HG03103 (cell line): ENCODE measurements around the gene ANKMY1.

Experiments used
- ATAC-seq: cut with Tn5 transposase; IDR thresholded peaks from one replicate; pipeline ENCODE4 v1.9.1; 2021; ENCODE audit warnings: low read depth; ENCODE audit not compliant: unreplicated experiment

ANKMY1 gene

DNA sequence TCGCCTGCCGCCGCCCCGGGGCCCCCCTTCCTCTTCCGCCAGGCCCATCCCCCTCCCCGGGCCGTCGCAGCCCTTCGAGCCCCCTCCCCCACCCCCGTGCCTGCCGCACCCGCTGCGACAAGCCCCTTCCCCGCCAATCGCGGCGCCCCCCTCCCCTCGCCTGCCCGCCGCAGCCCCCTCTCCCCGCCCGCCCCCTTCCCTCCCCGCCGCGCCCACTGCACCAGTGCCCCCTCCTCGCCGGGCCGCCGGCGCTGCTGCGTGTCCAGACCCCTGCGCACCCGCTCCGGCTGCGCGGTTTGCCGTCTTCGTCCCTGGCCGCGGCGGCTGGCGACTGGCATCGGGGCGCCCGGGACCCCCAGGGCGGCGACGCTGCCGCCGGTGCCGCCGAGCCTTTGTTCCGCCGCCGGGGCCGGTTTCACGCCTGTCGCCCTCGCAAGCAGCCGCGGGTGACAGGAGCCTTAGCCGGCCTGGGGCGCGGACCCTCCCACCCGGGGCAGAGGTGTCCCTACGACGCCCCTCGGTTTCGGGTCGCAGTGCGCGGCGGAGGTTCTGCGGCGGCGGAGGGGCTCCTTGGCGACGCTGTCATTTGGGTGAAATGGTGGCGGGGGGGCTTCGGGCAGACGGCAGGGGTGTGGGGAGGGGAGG is 104.2 kb downstream of the ANKMY1 start:
- no peak for ATAC-seq

DNA sequence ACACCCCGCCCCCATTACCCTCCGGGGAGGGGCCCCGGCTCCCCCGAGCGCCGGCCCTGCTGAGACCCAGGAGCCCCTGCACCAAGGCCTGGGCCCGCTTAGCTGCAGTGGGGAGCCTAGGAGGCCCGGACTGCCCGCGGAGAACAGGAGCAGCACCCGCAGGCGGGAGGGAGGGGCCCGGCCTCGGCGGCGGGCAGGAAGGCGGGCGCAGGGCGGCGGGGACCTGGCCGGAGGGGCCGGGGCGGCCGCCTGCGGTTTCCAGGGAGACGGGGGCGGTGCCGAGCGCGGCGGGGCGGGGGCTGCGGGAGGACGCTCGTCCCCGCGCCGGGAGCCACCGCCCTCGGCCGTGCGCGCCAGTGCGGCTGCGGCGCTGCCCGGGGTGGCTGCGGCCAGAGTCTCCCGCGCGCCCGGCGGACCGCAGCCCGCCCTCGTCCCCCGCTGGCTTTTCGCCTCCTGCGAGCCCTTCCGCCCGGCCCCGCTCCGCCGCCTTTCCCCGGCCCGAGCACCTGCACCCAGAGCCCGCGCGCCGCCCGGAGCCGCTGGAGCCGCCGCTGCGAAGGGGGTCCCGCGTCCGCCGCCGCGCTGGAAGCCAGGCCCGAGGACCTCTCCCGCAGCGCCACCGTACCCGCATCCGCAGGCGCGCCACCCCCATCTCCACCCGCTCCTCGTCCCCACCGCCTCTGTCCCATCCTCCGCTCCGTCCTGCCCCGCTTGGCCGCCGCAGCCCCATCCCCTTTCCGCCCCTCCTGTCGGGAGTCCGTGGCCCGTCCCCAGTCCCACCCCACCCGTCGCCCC is 105.1 kb downstream of the ANKMY1 start:
- no peak for ATAC-seq

DNA sequence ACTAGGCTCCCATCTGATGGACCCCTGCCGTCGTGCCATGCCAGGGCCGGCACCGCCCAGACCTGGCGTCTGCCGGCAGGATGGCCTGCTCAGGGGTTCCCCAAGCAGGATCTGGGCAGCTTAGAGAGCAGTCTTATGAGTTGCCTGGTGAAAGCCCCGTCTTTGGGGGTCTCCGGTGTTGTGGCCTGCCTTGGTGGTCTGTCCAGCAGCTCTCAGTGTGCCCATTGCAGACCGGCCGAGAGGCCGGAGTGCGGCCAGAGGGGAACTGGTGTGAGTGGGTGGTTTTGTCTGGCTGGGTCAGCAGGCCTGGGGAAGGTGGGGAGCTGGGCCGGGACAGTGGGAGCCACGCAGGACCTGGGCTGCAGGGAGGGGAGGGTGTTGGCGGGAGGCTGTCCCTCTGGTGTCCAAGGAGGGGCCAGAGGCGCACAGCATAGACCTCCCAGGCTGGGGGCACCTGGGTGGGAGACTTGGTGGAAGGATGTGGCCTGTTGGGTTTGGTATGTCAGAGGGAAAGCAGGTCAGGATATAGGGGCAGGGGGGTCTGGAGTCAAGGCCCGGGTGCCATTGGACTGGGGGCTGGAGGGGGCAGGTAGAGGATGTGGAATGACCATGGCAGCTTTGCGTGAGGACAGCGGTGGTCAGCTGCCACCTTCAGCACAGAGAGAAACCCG is 105.9 kb downstream of the ANKMY1 start:
- no peak for ATAC-seq

DNA sequence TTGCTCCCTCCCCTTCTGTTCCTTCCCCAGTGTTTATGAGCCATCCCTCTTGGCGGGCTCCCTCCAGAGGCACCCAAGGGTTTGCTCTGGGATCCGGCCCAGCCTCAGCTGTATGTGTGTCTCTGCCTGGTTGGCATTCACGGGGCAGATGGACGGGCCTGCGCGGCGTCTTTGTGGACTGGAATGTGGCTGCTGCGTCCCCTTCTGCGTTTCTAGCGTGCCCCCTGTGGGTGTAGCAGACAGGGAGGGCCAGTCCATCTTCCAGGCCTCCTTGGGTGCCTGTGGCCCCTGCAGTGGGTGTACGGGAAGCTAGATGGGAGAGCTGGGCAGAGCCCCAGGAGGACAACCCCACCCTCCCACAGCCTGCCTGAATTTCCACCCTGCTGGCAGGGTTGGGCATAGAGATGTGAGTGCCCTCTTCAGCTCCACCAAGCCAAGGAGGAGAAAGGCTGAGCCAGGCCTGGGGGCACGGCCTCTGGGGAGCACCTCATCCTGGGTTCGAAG is 106.6 kb downstream of the ANKMY1 start:
- ATAC-seq: no peak

DNA sequence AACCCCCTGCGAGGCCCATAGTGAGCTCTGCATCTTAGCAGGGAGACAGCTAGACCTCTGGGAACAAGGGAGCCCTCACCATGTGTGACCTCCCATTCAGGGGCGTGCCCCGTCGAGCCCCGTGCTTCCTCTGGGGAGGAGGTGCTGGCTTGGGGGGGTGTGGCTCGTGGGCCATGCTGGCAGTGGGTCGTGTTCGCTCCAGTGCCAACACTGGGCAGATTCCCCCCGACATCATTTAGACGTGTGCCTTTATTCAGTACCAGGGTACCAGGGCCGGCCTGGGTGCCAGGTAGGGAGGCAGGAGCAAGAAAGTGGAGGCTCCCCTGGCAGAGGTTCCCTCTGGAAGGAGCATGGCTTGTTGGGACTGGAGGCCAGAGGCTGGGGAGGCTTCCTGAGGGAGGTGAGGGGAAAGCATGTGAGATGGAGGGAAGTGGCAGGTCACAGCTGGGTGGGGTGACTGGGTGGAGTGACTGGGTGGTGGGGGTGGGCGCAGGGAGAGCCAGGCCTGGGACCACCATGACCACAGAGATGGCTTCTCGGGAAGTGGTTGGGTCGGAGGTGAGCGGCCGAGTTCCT is 107.2 kb downstream of the ANKMY1 start:
- no peak for ATAC-seq

DNA sequence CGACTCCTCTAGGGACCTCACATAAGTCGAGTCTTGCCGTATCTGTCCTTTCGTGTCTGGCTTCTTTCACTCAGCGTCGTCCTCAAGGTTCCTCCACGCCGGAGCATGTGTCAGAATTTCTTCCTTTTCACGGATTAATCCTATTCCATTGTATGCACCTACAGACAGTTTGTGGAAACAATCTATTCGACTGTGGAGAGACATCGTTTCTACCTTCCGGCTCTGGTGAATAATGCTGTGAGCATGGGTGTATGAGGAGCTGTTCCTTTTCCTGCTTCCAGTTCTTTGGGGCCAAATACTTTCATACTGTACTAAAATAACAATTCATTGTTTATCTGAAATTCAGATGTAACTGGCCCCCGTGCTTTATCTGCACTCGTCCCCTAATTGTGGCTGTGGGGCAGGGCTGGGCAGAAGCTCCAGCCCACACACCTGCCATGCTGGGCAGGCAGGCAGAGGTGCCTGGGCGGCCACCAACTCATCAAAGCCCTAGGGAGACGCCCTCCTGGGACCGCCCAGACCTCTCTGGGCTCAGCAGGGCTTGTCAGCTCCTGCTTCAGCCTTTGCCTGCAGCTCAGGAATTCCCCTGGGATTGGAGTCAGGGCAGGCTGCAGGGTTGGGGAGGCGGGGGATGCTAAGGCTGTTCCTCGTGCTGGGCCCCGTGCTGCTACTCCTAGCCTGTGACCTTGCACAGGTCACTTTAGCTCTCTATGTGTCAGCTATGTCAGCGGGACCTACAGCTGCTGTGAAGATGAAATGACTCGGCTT is 107.8 kb downstream of the ANKMY1 start:
- no peak for ATAC-seq

DNA sequence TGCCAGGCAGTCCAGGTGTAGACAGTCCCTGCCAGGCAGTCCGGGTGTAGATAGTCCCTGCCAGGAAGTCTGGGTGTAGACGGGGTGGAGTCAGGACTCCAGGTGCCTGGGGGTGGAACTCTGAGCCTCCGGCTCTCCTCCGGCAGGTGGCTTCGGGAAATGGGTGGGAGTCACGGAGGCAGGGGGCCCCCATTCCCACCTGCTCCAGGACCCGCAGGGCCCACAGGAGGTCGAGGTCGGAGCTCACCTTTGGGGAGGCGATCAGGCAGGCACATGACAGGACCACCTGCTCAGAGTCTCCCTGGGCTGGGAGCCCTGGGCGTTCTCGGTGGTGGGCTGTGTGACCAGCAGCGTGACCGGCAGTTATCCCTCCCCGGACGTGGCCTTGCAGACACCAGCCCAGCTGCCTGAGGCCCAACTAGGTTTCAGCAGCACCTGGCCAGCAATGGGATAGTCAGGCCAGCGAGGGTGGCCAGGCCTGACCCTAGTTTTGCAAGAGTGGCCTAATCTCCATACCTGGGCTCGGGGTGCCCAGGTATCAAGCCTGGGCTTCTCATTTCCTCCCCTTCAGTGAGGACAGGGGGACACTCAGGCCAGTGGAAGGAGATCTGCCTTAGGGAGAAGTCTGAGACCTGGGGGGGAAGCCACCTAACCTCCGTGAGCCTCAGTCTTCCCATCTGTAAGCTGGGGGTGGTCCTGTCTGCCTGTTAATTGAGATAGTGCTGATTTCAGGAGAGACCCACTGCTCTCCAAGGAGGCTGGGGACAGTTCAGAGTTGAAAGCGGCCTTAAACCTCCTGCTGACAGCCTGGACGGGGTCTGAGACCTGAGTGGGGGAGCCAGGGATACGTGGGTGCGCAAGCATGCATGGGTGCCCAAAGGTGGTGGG is 109.2 kb downstream of the ANKMY1 start:
- no peak for ATAC-seq

DNA sequence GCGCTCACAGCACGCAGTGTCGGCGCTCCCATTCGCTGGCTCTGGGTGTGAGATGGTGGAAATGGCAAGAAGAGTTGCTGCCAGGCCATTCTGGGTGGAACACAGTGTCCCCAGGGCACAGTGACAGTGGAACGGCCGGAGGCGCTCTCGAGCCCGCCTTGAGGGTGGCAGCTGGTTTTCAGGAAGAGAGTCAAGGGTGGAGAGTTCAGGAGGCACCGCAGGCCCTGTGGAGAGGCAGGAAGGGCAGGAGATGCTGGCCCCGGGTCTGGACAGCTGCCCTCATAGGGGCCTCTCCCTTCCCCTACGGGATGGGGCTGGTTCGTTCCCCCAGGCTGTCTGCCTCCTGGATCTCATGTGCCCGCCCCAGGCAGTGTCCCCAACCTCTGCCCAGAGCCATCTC is 109.9 kb downstream of the ANKMY1 start:
- no peak for ATAC-seq

DNA sequence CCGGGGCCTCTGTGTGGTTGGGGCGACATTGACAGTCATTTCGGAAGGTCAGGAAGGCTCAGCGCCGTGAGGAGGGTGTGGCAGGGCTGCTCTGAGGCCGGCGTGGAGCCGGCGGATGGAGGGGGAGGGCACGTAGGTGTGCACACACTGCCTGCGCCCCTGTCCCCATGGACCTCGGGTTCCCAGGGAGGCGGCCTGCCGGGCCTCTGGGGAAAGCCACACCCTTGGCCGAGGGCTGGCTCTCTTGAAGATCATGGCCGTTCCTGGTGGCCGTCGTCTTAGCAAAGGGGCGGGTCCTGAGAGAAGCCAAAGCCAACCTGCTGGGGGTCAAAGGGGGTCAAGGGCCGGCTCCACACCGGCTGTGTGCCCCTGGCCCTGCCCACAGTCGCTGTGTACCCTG is 110.5 kb downstream of the ANKMY1 start:
- no peak for ATAC-seq

DNA sequence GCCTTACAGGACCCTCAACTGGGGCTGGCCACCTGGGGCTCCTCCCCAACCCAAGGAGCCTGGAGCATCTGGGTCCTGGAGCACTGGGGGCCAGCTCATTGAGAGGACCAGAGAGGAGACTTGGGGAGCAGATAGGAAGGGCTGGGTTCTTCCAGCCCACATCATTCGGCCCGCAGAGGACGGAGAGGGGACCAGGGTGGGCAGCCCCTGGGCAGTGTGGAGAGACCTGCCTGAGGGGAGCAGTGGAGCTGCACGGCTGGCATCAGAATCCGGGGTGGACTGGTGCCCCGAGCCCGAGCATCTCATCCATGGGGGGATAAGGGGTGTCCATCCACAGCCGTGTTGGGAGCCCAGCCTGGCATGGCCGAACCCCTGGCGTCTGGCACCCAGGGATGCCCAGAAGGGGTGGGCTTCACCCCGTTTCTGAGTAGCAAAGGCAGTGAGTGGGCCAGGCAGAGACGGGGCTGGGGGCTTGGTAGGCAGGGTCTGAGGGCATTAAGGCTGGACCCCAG is 111.1 kb downstream of the ANKMY1 start:
- ATAC-seq: no peak

DNA sequence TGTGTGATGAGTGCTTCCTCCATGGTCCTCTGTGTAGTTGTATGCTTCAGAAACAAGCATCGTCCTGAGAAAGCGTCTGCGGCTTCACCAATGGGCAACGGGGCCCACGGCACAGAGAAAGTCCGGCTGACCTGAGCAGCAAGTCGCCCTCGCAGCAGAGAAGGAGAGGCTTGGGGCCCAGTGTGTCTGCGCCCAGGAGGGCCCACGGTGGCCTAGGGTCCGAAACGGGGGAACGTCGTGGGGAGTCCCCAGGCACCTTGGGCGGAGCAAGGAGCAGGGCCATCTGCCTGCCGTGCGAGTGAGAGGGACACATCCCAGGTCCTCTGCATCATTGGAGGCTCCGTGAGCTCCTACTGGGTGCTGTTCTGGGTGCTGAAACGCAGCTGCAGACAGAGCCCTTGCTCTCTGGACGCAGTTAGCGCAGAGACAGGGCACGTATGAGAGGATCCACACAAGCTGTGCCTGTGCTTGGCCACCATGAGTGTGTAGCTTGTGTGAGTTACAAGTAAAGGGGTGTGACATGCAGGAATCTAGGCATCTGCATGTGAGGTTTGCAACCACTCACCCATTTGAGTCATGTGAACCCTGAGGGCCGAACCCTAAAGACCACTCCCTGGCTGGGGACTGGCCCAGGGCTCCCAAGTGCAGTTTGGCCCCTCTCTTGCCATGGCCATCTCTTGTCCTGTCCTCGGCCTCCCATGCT is 111.7 kb downstream of the ANKMY1 start:
- ATAC-seq: no peak

DNA sequence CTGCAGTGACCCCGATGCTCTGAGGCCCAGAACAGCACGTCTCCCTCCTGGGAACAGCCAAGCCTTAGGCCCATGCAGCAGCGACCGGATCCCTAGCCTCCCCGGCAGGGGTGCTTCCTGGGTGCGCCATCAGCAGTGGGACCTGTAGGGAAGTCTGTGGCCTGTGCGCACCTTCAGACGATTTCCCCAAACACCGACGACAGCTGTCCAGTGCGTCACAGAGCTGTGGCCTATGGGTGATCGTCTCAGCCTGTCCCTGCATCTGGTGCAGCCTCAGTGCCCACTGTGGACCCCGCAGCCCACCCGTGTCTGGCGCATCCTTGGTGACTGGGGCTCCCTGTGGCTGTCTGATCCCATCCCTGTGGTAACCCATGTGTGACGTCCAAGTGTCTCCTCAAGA is 113.3 kb downstream of the ANKMY1 start:
- ATAC-seq: no peak

DNA sequence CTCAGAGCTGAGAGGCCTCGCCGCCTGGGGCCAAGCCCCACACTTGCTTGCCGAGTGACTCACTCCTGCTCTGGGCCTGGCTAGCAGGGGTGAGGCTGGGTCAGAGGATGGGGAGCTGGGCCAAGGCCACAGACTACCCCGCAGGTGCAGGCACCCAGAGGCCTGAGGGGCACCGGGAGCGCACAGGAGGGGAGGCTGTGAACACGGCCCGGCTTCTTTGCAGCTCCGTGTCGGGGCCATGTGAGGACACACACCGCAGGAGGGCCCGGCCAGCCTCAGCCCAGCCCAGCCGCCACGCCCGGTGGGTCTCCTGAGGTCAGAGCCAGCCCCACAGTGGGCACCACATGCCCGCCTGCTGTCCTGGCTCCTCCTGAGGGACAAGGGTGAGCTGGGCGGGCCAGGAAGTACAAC is 113.9 kb downstream of the ANKMY1 start:
- no peak for ATAC-seq

DNA sequence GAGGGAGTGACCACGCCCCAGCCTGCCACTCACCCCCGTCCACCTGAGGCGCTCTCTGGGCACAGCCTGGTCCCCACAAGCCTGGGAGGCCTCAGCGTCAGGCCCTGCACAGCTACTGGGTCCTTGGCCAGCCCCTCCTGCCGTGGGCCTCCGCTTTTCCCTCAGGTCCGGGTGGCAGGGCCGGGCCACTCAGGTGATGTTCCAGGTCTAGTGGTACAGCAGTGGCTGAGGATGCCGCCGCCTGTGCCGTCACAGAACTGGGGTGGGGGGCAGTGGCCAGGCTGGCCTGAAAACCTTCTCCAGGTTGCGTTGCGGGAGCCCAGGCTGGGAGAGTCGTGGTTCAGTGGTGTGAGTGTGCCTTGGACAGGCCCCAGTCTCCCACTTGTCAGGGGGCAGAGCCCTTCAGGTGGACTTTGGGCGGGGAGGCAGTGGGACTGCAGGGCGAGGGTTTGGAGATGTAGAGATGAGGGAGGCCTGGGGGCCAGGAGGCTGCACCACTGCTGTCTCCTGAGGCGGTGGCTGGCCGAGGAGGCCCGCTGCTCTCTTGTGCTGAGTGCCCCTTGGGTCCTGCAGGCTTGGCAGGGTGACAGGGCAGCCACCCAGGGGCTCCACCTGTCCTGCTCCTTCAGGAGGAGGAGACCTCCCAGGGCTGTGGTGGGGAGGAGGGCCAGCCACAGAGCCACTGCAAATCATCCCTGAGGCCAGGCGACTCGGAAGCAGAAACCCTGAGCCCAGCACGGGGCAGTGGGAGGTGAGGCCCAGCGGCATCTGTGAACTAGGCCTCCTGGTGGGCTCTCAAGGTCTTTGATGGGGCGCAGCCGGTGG is 114.7 kb downstream of the ANKMY1 start:
- no peak for ATAC-seq

DNA sequence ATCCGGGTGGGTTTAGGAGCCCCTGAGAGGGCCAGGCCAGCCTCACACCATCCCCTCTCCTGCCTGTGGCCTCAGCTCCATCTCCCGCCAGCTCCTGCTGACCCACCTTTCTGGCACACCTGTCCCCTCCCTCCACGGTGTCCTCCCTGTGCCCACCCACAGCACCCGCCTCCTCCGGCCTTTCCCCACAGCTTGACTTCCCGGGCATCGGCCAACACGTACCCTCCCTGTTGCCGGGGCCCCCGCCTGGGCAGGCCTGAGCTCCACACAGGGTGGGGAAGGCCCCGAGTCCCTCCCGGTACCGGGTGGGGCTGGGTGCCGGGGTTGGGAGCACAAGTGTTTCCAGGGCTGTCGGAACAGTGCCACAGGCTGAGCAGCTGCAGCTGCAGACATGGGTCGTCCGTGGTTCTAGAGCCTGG is 115.8 kb downstream of the ANKMY1 start:
- no peak for ATAC-seq

DNA sequence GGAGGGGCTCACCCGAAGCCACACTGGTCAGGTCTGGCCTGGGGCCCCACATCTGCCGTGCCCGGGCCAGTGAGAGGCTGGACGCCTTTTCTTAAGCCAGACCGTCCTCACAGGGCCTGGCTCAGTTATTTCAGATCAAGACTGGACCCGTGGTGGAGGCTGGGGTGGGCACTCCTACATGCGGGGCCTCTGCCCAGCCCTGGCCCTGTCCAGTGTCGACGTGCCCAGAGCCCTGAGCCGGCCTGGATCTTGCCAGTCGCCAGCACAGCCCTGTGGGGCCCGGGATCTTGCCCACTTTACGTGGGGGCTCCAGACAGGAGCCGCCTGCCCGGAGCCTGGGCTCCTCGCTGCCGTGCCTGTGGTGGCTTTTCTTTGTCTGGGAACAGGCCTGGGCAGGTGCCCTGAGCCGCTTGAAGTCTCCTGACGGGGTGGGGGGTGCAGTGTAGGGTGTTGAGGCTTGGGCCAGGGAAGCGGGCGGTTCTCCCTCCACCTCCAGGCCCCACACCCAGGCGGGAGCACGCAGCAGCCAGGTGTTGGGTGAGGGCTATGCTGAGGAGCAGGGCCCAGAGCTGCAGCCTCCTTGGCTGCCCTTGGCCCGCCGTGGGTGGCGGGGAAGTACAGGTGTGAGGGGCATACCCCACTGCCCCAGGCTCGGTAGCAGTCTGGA is 116.3 kb downstream of the ANKMY1 start:
- ATAC-seq: no peak

DNA sequence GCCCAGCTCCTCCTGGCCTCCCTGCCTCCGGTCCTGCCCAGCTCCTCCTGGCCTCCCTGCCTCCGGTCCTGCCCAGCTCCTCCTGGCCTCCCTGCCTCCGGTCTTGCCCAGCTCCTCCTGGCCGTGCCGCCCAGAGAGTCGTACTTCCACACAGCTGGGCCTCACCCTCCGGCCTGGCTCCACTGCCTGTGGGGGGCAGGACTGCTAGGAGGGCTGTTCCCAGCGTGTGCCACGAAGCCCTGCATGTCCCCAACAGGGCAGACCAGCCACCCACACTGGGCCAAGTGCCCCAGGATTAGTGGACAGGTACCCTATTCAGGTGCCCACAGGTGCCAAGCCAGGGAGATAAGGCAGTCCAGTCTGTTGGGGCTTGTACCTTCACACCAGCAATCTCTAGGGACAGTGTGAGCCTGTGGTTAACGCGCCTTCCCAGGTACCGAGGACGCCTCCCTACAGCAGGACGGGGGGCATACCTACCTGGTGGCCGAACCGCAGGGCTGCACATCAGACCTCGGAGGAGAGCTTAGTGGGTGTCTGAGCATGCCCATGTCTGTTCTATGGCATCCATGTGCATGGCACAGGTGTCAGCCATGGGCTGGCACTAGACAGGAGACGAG is 117.0 kb downstream of the ANKMY1 start:
- ATAC-seq: no peak
